WTC11 (cell line): ENCODE measurements around the gene TCF7.

ENCODE experiments used
- ATF3 ChIP-seq: sonication (generic); formaldehyde crosslinking; conservative IDR thresholded peaks from 2 replicates; pipeline ENCODE4 v1.8.1; 2022; ENCODE audit warnings: mild to moderate bottlenecking, missing genetic modification reagents
- CBFB ChIP-seq: sonication (generic); formaldehyde crosslinking; IDR thresholded peaks from 2 replicates; pipeline ENCODE4 v1.8.1; 2022; ENCODE audit warnings: mild to moderate bottlenecking, low read depth, missing genetic modification reagents
- ESRRA ChIP-seq: sonication (generic); formaldehyde crosslinking; IDR thresholded peaks from 2 replicates; pipeline ENCODE4 v1.8.1; 2022; ENCODE audit warnings: mild to moderate bottlenecking, missing genetic modification reagents, borderline replicate concordance
- GTF2I ChIP-seq: fragments of 250-450 bp; sonication (Bioruptor Pico); conservative IDR thresholded peaks from 2 replicates; pipeline ENCODE4 v1.4.0; 2021; ENCODE audit warnings: mild to moderate bottlenecking
- JUN ChIP-seq: sonication (generic); formaldehyde crosslinking; IDR thresholded peaks from 2 replicates; pipeline ENCODE4 v1.8.0; 2023; ENCODE audit warnings: mild to moderate bottlenecking, missing genetic modification reagents
- NR1H2 ChIP-seq: sonication (generic); formaldehyde crosslinking; IDR thresholded peaks from 2 replicates; pipeline ENCODE4 v1.9.0; 2021; ENCODE audit warnings: mild to moderate bottlenecking, moderate library complexity, missing genetic modification reagents
- TEAD4 ChIP-seq: sonication (generic); formaldehyde crosslinking; IDR thresholded peaks from 2 replicates; pipeline ENCODE4 v1.8.0; 2022; ENCODE audit warnings: mild to moderate bottlenecking, missing genetic modification reagents
- ZNF121 ChIP-seq: sonication (generic); formaldehyde crosslinking; IDR thresholded peaks from 2 replicates; pipeline ENCODE4 v1.8.0; 2023; ENCODE audit warnings: missing genetic modification reagents
- ZNF232 ChIP-seq: sonication (generic); formaldehyde crosslinking; IDR thresholded peaks from 2 replicates; pipeline ENCODE4 v1.8.0; 2022; ENCODE audit warnings: mild to moderate bottlenecking, missing genetic modification reagents
- TF ChIP-seq, protein P1 (sequence below): fragments of 200-600 bp; IDR thresholded peaks from 2 replicates; pipeline ENCODE4 v1.8.0; 2022; ENCODE audit warnings: antibody characterized with exemption
- TF ChIP-seq, protein P2 (sequence below): sonication (generic); formaldehyde crosslinking; IDR thresholded peaks from 2 replicates; pipeline ENCODE4 v1.8.0; 2022; ENCODE audit warnings: mild to moderate bottlenecking, missing genetic modification reagents
- TF ChIP-seq, protein P3 (sequence below): sonication (generic); formaldehyde crosslinking; conservative IDR thresholded peaks from 2 replicates; pipeline ENCODE4 v1.8.1; 2023; ENCODE audit warnings: mild to moderate bottlenecking, low read depth, missing genetic modification reagents, moderate library complexity
- TF ChIP-seq, protein P4 (sequence below): sonication (generic); formaldehyde crosslinking; IDR thresholded peaks from 2 replicates; pipeline ENCODE4 v1.8.1; 2022; ENCODE audit warnings: missing genetic modification reagents, borderline replicate concordance

DNA sequence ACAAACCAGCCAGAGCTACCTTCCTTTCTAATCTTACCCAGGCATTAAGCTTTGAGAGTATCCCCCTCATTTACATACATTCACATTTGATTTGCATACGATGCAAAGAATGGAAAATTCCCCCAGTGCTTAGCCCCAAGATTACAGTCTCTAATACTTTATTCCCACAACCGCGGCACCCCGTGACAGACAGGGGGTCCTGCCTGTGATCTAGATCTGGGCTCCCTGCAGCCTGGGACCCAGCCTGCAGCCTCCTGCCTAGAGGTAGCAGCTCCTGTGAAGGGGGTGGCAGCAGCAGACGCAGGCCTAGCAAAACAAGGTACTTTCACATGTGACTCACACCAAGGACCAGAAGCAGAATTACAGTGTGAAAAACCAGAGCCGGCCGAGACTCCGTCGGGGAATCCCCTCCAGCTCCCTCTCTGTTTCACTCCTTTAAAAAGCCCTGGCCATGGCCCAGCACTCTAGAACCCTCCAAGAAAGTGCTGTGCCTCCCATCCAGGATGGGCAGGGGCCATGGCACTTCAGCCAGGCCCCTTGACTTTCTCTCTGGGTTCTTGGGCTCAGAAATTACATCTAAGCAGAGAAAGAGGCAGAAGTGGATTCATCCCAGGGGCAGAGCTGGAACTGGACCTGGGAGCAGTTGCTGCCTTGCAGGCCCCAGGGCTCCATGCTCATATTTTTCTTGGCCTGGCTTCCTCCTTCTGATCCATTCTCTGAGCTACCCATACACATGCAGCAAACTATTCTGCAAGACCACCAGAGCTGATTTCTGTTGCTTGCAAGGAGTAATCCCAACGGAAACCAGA, 14.0 kb upstream of the TCF7 start:
- TF ChIP-seq, protein P1, sequence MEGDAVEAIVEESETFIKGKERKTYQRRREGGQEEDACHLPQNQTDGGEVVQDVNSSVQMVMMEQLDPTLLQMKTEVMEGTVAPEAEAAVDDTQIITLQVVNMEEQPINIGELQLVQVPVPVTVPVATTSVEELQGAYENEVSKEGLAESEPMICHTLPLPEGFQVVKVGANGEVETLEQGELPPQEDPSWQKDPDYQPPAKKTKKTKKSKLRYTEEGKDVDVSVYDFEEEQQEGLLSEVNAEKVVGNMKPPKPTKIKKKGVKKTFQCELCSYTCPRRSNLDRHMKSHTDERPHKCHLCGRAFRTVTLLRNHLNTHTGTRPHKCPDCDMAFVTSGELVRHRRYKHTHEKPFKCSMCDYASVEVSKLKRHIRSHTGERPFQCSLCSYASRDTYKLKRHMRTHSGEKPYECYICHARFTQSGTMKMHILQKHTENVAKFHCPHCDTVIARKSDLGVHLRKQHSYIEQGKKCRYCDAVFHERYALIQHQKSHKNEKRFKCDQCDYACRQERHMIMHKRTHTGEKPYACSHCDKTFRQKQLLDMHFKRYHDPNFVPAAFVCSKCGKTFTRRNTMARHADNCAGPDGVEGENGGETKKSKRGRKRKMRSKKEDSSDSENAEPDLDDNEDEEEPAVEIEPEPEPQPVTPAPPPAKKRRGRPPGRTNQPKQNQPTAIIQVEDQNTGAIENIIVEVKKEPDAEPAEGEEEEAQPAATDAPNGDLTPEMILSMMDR, result no peak
- TF ChIP-seq ATF3 (CRISPR knock-in tag), result no peak
- TF ChIP-seq, protein P2, sequence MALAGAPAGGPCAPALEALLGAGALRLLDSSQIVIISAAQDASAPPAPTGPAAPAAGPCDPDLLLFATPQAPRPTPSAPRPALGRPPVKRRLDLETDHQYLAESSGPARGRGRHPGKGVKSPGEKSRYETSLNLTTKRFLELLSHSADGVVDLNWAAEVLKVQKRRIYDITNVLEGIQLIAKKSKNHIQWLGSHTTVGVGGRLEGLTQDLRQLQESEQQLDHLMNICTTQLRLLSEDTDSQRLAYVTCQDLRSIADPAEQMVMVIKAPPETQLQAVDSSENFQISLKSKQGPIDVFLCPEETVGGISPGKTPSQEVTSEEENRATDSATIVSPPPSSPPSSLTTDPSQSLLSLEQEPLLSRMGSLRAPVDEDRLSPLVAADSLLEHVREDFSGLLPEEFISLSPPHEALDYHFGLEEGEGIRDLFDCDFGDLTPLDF (CRISPR knock-in tag), result no peak
- TF ChIP-seq CBFB (CRISPR knock-in tag), result no peak
- TF ChIP-seq ZNF121 (CRISPR knock-in tag), result no peak
- TF ChIP-seq NR1H2 (CRISPR knock-in tag), result no peak
- no peak for TF ChIP-seq ESRRA
- no peak for TF ChIP-seq ZNF232
- no peak for TF ChIP-seq JUN (CRISPR knock-in tag)
- no peak for TF ChIP-seq TEAD4 (CRISPR knock-in tag)
- TF ChIP-seq, protein P3, sequence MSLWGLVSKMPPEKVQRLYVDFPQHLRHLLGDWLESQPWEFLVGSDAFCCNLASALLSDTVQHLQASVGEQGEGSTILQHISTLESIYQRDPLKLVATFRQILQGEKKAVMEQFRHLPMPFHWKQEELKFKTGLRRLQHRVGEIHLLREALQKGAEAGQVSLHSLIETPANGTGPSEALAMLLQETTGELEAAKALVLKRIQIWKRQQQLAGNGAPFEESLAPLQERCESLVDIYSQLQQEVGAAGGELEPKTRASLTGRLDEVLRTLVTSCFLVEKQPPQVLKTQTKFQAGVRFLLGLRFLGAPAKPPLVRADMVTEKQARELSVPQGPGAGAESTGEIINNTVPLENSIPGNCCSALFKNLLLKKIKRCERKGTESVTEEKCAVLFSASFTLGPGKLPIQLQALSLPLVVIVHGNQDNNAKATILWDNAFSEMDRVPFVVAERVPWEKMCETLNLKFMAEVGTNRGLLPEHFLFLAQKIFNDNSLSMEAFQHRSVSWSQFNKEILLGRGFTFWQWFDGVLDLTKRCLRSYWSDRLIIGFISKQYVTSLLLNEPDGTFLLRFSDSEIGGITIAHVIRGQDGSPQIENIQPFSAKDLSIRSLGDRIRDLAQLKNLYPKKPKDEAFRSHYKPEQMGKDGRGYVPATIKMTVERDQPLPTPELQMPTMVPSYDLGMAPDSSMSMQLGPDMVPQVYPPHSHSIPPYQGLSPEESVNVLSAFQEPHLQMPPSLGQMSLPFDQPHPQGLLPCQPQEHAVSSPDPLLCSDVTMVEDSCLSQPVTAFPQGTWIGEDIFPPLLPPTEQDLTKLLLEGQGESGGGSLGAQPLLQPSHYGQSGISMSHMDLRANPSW, result no peak
- no peak for TF ChIP-seq GTF2I
- TF ChIP-seq, protein P4, sequence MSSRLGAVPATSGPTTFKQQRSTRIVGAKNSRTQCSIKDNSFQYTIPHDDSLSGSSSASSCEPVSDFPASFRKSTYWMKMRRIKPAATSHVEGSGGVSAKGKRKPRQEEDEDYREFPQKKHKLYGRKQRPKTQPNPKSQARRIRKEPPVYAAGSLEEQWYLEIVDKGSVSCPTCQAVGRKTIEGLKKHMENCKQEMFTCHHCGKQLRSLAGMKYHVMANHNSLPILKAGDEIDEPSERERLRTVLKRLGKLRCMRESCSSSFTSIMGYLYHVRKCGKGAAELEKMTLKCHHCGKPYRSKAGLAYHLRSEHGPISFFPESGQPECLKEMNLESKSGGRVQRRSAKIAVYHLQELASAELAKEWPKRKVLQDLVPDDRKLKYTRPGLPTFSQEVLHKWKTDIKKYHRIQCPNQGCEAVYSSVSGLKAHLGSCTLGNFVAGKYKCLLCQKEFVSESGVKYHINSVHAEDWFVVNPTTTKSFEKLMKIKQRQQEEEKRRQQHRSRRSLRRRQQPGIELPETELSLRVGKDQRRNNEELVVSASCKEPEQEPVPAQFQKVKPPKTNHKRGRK, result no peak
